ENCODE results near the gene ESYT1.

Gene ESYT1

DNA sequence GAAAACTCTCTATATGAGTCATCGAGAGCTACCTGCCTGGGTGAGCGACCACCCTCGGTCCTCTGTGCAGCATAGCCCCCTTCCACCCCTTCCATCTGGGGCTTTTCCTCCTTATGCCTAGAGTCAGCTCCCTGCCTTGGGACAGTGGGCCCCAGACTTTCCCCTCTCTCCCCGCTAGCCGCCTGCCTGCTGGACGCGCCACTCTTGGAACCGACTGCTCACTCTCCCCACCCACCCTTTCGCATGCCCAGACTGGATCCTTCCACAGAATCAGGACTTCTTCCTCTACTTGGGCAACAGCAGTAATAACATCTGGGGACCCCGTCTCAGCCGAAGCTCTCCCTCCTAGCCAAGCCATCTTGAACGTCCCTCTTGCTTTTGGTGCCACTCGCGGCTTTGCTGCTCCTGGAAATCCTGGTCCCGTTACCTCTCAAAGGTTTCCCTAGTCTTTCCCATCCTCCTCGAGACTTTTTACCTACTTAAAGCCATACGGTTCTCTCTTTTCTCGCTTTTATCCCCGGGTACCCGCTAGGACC lies 671 bp downstream of the ESYT1 start (continued):
- TF ChIP-seq ZBTB10 (tag by site-specific recombination; IDR thresholded peaks at IDR 0.05) (no peak), ZNF146 (tag by site-specific recombination; IDR thresholded peaks at IDR 0.05) (no peak), AEBP2 (tag by site-specific recombination; IDR thresholded peaks at IDR 0.05; ENCODE audit: borderline replicate concordance) (no peak), ZSCAN30 (tag by site-specific recombination; IDR thresholded peaks at IDR 0.05) (no peak), ZNF596 (tag by site-specific recombination; IDR thresholded peaks at IDR 0.05) (no peak)
- TF ChIP-seq, protein P1, sequence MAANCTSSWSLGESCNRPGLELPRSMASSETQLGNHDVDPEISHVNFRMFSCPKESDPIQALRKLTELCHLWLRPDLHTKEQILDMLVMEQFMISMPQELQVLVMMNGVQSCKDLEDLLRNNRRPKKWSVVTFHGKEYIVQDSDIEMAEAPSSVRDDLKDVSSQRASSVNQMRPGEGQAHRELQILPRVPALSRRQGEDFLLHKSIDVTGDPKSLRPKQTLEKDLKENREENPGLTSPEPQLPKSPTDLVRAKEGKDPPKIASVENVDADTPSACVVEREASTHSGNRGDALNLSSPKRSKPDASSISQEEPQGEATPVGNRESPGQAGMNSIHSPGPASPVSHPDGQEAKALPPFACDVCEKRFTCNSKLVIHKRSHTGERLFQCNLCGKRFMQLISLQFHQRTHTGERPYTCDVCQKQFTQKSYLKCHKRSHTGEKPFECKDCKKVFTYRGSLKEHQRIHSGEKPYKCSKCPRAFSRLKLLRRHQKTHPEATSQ (tag by site-specific recombination; IDR thresholded peaks at IDR 0.05) = no peak

- CTCF ChIA-PET = interaction anchor here (1.0 to 6.8 kb wide), 6 partner anchors 11 to 129 kb away, joined by 3 to 65 read pairs (median 12); partner anchors contain the start of genes MYL6, SMARCC2 and ZC3H10
- TF ChIP-seq, protein P2, sequence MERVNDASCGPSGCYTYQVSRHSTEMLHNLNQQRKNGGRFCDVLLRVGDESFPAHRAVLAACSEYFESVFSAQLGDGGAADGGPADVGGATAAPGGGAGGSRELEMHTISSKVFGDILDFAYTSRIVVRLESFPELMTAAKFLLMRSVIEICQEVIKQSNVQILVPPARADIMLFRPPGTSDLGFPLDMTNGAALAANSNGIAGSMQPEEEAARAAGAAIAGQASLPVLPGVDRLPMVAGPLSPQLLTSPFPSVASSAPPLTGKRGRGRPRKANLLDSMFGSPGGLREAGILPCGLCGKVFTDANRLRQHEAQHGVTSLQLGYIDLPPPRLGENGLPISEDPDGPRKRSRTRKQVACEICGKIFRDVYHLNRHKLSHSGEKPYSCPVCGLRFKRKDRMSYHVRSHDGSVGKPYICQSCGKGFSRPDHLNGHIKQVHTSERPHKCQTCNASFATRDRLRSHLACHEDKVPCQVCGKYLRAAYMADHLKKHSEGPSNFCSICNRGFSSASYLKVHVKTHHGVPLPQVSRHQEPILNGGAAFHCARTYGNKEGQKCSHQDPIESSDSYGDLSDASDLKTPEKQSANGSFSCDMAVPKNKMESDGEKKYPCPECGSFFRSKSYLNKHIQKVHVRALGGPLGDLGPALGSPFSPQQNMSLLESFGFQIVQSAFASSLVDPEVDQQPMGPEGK (tag by site-specific recombination; IDR thresholded peaks at IDR 0.05) = peak; percentile 59
- TF ChIP-seq, protein P3, sequence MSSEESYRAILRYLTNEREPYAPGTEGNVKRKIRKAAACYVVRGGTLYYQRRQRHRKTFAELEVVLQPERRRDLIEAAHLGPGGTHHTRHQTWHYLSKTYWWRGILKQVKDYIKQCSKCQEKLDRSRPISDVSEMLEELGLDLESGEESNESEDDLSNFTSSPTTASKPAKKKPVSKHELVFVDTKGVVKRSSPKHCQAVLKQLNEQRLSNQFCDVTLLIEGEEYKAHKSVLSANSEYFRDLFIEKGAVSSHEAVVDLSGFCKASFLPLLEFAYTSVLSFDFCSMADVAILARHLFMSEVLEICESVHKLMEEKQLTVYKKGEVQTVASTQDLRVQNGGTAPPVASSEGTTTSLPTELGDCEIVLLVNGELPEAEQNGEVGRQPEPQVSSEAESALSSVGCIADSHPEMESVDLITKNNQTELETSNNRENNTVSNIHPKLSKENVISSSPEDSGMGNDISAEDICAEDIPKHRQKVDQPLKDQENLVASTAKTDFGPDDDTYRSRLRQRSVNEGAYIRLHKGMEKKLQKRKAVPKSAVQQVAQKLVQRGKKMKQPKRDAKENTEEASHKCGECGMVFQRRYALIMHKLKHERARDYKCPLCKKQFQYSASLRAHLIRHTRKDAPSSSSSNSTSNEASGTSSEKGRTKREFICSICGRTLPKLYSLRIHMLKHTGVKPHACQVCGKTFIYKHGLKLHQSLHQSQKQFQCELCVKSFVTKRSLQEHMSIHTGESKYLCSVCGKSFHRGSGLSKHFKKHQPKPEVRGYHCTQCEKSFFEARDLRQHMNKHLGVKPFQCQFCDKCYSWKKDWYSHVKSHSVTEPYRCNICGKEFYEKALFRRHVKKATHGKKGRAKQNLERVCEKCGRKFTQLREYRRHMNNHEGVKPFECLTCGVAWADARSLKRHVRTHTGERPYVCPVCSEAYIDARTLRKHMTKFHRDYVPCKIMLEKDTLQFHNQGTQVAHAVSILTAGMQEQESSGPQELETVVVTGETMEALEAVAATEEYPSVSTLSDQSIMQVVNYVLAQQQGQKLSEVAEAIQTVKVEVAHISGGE (tag by site-specific recombination; conservative IDR thresholded peaks at IDR 0.05; ENCODE audit: low read depth) = peak; percentile 69
- TF ChIP-seq ZNF670 (tag by site-specific recombination; IDR thresholded peaks at IDR 0.05; ENCODE audit: low read depth) (no peak), ZNF341 (tag by site-specific recombination; IDR thresholded peaks at IDR 0.05; ENCODE audit: low read depth) (peak; percentile 88), ZNF792 (tag by site-specific recombination; IDR thresholded peaks at IDR 0.05) (no peak), KLF1 (tag by site-specific recombination; IDR thresholded peaks at IDR 0.05) (peak; percentile 91), ZNF623 (tag by site-specific recombination; IDR thresholded peaks at IDR 0.05) (no peak), ZBTB44 (tag by site-specific recombination; IDR thresholded peaks at IDR 0.05) (peak; percentile 50; the same call in 1 of the 2 replicates), ZFHX2 (tag by site-specific recombination; conservative IDR thresholded peaks at IDR 0.05) (peak; percentile 92), HIC1 (tag by site-specific recombination; IDR thresholded peaks at IDR 0.05) (peak; percentile 80), ZNF548 (tag by site-specific recombination; IDR thresholded peaks at IDR 0.05) (no peak), ZFP37 (tag by site-specific recombination; IDR thresholded peaks at IDR 0.05) (no peak), ZEB2 (tag by site-specific recombination; IDR thresholded peaks at IDR 0.05) (0 out of 2 replicates have a peak, but pooled peaks have one; percentile 28)
Measured at GRCh38 chr12:56129206-56129941, 1.3 kb downstream of the ESYT1 start.

More at GRCh38 chr12:56129206-56129941, 1.3 kb downstream of the ESYT1 start:
- H3K36me3 ChIP-seq (ENCODE audit: control insufficient read depth in 2 of 2, insufficient read depth in 1 of 2, low read length in 2 of 2) = peaks cover 15 to 43% of the 10 kb centered on the region in 2 experiments; a peak in 2 of 3 replicates
- H3K4me1 ChIP-seq (ENCODE audit: control insufficient read depth, insufficient read depth, low read length) = peaks cover 9% of the 10 kb centered on the region
- H3K4me3 ChIP-seq (ENCODE audit: low read depth, low read length) = peak overlapping the region; percentile 80
- no peaks in the 10 kb centered on the region for H3K9me3 ChIP-seq (ENCODE audit: control insufficient read depth, insufficient read depth, low read depth, low read length)
- peak overlapping the region; percentile 57; the same call in 1 of the 2 replicates for H3K27ac ChIP-seq (ENCODE audit: extremely low read depth, low read depth, low read length)
- POLR2A ChIA-PET = interaction anchor here (1.0 to 3.8 kb wide), 7 partner anchors 11 to 93 kb away, joined by 3 to 99 read pairs (median 27); partner anchors contain the start of genes MYL6, PA2G4, RNF41 and RPL41
